ENCODE measurements around the gene MEPCE. TPM values are rescaled to one million over a fixed set of nuclear protein-coding genes. Genes with fewer than 3 reads are reported as not detected.

MEPCE gene
- total RNA-seq, 1 experiment from 2014 or later, result 85.9 TPM

DNA sequence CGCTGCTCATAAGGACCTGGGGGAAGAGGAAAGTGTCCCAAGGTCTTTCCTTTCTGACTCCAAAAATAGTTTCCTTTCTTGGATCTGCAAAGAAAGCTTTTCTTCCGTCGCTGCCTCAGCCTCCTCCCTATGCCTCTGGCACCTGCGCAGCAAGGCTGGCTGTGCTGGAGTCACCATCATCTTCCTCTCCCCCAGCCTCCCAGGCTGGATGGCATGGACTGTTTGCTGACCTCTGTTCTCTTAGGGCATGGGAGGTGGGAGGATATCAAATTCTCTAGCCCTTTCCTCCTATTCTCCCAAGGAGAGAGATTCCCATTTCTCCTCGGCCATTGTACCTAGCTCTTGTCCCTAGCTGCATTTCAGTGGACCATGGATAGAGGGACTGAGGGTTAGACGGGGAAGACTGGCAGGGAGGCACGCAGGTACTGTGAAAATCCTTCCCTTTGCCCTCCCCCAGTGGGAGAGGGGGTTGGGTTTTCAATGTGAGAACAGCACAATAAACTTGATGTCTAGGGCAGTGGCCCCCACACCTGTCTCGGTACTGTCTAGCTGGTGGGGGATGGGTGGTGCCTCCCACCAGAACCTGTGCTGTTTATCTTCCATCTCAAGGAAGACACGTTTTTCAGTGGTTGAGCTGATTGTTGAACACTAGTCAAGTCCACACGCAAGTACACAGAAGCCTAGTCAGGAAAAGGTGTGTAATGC lies 4.1 kb downstream of the MEPCE start:
- Histone ChIP-seq H3K27ac (ENCODE audit: low read depth, low read length, poor library complexity, severe bottlenecking) (peak overlapping the region; percentile 49), H3K9me3 (ENCODE audit: low read depth, low read length, poor library complexity, severe bottlenecking) (no peaks in the 10 kb centered on the region), H3K27me3 (replicated peaks; ENCODE audit: insufficient read depth, low read depth, low read length, poor library complexity) (no peaks in the 10 kb centered on the region), H3K36me3 (ENCODE audit: insufficient read depth, low read length, poor library complexity, severe bottlenecking) (peaks cover 41% of the 10 kb centered on the region), H3K4me1 (ENCODE audit: insufficient read depth, low read length, poor library complexity, severe bottlenecking) (peaks cover 23% of the 10 kb centered on the region), H3K4me3 (ENCODE audit: low read depth, low read length, poor library complexity, severe bottlenecking) (no peak overlapping the region)
- DNase-seq (ENCODE audit: low spot score), result no peak
- TF ChIP-seq EZH2 (IDR thresholded peaks at IDR 0.05; ENCODE audit: borderline replicate concordance, low read depth, low read length, poor library complexity, severe bottlenecking), result no peak
- TF ChIP-seq, protein P1, sequence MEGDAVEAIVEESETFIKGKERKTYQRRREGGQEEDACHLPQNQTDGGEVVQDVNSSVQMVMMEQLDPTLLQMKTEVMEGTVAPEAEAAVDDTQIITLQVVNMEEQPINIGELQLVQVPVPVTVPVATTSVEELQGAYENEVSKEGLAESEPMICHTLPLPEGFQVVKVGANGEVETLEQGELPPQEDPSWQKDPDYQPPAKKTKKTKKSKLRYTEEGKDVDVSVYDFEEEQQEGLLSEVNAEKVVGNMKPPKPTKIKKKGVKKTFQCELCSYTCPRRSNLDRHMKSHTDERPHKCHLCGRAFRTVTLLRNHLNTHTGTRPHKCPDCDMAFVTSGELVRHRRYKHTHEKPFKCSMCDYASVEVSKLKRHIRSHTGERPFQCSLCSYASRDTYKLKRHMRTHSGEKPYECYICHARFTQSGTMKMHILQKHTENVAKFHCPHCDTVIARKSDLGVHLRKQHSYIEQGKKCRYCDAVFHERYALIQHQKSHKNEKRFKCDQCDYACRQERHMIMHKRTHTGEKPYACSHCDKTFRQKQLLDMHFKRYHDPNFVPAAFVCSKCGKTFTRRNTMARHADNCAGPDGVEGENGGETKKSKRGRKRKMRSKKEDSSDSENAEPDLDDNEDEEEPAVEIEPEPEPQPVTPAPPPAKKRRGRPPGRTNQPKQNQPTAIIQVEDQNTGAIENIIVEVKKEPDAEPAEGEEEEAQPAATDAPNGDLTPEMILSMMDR (conservative IDR thresholded peaks at IDR 0.05; ENCODE audit: low read depth, low read length), result no peak
- intact Hi-C loops (cut with micrococcal nuclease; ENCODE audit: unreplicated experiment), result no loop called here
- BruUV-seq (replicated peaks), result no TSS peak
- CTCF ChIA-PET, result interaction anchor here (0.6 kb wide), 1 partner anchor 22 kb away, joined by 9 read pairs; no protein-coding TSS in a partner anchor
- POLR2A ChIA-PET (ENCODE audit: low non-redundant PET), result no interaction called here

DNA sequence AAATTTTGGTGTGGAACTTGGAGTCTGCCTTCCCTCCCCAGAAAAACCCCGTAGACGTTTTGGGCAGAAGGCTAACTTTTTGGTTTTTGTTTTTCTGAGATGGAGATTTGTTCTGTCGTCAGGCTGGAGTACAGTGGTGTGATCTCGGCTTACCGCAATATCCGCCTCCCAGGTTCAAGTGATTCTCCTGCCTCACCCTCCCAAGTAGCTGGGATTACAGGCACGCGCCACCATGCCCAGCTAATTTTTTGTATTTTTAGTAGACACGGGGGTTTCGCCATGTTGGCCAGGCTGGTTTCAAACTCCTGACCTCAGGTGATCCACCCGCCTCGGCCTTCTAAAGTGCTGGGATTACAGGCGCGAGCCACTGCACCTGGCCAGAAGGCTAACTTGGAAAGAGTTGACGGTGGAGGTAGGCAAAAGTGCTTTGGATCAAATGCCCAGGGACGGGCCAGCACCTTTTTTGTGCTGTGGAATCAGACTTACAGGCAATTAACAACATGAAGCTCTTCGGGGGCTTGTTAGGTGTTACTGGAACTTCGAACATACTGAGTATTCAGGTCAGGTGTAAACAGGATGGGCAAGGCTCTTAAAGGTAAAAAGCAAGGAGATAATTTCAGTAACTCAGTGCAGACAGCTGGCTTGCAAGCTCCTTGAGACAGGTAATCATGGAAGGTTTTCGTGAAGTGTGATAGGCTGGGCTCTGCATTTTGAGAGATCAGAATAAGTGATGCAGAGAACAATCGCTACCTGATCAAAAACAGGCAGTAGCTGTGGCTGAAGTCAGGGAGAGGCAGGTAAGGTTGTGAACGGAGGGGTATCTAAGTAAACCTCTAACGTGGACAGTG lies 4.9 kb downstream of the MEPCE start:
- no TSS peak for BruUV-seq (replicated peaks)
- H3K27ac ChIP-seq (ENCODE audit: low read depth, low read length, poor library complexity, severe bottlenecking), result peak overlapping the region; percentile 96
- no peak for DNase-seq (ENCODE audit: low spot score)
- intact Hi-C loops (cut with micrococcal nuclease; ENCODE audit: unreplicated experiment), result no loop called here
- H3K27me3 ChIP-seq (replicated peaks; ENCODE audit: insufficient read depth, low read depth, low read length, poor library complexity), result no peaks in the 10 kb centered on the region
- CTCF ChIA-PET, result interaction anchor here (0.6 kb wide), 1 partner anchor 21 kb away, joined by 9 read pairs; no protein-coding TSS in a partner anchor
- TF ChIP-seq, protein P1 (conservative IDR thresholded peaks at IDR 0.05; ENCODE audit: low read depth, low read length), result no peak
- no peak for TF ChIP-seq EZH2 (IDR thresholded peaks at IDR 0.05; ENCODE audit: borderline replicate concordance, low read depth, low read length, poor library complexity, severe bottlenecking)
- POLR2A ChIA-PET (ENCODE audit: low non-redundant PET), result no interaction called here
- H3K4me3 ChIP-seq (ENCODE audit: low read depth, low read length, poor library complexity, severe bottlenecking), result peak overlapping the region; percentile 91
- peaks cover 41% of the 10 kb centered on the region for H3K36me3 ChIP-seq (ENCODE audit: insufficient read depth, low read length, poor library complexity, severe bottlenecking)
- peaks cover 23% of the 10 kb centered on the region for H3K4me1 ChIP-seq (ENCODE audit: insufficient read depth, low read length, poor library complexity, severe bottlenecking)
- H3K9me3 ChIP-seq (ENCODE audit: low read depth, low read length, poor library complexity, severe bottlenecking), result no peaks in the 10 kb centered on the region

DNA sequence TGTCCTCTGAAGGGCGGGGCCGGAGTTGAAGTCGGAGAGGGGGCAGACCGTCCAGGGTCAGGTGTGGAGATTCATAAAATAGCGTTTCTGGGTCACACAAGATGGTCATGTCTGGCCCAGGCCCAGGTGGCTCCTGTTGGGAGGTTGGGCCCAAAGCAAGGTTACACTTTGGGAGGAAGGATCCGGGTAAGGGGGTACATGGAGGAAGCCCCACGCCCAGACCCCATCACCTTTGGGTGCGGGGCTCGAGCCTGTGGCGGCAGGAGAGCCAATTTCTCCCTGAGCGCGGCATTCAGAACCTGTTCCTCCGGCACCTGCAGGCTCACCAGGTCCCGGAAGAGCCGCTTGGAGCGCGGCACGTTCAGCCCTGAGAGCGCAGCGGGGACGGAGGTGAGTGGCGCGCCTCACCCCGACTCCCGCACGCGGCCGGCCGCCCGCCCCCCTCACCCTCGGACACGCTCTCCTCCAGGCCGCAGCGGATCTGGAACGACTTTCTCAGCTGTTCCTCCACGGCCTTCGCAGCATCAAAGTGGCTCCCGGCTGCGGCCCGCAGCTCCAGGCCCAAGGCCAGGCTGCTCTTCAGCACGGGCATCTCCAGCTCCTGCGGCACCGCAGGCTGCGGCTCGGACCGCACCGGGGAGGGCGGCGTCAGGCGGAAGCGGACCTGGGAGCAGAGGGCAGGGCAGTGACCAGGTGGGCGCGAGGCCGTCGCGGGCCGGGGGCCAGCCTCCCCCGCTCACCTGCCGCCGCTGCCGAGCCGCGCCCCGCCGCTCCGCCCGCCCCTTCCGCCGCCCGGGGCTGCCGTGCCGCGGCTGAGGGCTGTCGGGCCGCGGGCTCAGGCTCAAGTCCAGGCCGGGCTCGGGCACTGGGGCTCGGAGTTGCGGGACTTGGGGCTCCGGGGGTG lies 6.0 kb downstream of the MEPCE start:
- H3K27ac ChIP-seq (ENCODE audit: low read depth, low read length, poor library complexity, severe bottlenecking), result peak overlapping the region; percentile 96

More for the DNA sequence above, 6.0 kb downstream of the MEPCE start:
- intact Hi-C loops (cut with micrococcal nuclease; ENCODE audit: unreplicated experiment), result no loop called here
- TSS peak; percentile 58 for BruUV-seq (replicated peaks)
- ChIA-PET CTCF (no interaction called here), POLR2A (ENCODE audit: low non-redundant PET) (no interaction called here)
- TF ChIP-seq, protein P1 (conservative IDR thresholded peaks at IDR 0.05; ENCODE audit: low read depth, low read length), result no peak
- no peak for TF ChIP-seq EZH2 (IDR thresholded peaks at IDR 0.05; ENCODE audit: borderline replicate concordance, low read depth, low read length, poor library complexity, severe bottlenecking)
- Histone ChIP-seq H3K9me3 (ENCODE audit: low read depth, low read length, poor library complexity, severe bottlenecking) (no peaks in the 10 kb centered on the region), H3K36me3 (ENCODE audit: insufficient read depth, low read length, poor library complexity, severe bottlenecking) (peaks cover 41% of the 10 kb centered on the region), H3K4me3 (ENCODE audit: low read depth, low read length, poor library complexity, severe bottlenecking) (peak overlapping the region; percentile 91), H3K4me1 (ENCODE audit: insufficient read depth, low read length, poor library complexity, severe bottlenecking) (peaks cover 22% of the 10 kb centered on the region), H3K27me3 (replicated peaks; ENCODE audit: insufficient read depth, low read depth, low read length, poor library complexity) (no peaks in the 10 kb centered on the region)
- DNase-seq (ENCODE audit: low spot score), result peak; percentile 32
